Liver (tissue), 3 donors: Measurements from ENCODE around the gene CREB1.

Experiments
- CTCF ChIP-seq: fragments of 150-350 bp; IDR thresholded peaks from 2 replicates; pipeline ENCODE4 v1.5.1; 2017; ENCODE audit warnings: improper control_type of control experiment, low read depth, low read length; ENCODE audit not compliant: missing input control
- HNF4A ChIP-seq, 2 donors: conservative IDR thresholded peaks; 2 replicates each; pipeline ENCODE4 v1.6.1; 2016; ENCODE audit warnings: antibody characterized with exemption in 2 of 2, mild to moderate bottlenecking in 2 of 2
- RAD21 ChIP-seq, 2 donors: IDR thresholded peaks; 2 replicates each; pipeline ENCODE4 v1.6.1; 2016; ENCODE audit warnings: antibody characterized with exemption in 2 of 2, mild to moderate bottlenecking in 2 of 2
- SP1 ChIP-seq: IDR thresholded peaks from 2 replicates; pipeline ENCODE4 v1.6.1; 2018; ENCODE audit warnings: antibody characterized with exemption, mild to moderate bottlenecking
- donor health status: healthy.
- donor health status: healthy.

DNA sequence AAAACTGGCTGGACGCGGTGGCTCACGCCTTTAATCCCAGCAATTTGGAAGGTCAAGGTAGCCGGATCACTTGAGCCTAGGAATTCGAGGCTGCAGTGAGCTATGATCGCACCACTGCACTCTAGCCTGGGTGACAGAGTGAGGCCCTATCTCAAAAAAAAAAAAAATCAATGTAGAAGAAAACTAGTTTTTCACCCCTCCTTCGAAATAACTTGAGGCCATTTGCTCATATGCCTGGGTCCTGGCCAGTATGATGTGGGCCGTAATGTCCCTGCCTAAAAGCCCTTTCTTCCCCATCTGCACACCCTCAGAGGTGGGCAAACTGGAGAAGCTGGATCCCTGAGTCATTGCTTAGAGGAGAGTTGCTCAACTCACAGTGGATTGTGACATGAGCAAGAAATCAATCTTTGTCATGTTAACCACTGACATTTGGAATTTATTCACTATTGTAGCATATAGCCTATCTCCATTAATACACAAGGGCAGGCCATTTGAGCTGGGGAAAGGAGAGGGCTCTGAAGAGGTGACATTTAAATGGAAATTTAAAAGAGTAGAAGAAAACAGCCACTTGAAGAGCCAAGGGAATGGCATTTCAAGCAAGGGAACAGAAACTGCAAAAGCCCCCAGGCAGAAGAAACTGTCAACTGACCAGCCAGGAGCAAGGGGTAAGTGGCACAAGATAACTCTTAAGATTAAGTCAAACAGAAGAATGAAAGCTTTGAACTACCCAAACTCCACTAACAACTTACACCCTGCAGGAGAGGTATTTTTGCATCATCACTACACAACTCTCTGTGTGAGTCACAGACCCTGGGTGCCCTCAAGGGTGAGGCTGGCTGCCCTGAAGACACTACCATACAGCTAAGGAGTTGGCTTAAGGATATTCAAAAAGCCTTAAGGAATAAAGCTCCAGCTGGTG is 103.1 kb downstream of the CREB1 start:
- TF ChIP-seq RAD21 (IDR thresholded peaks at IDR 0.05) (peak in 1 of 2 donors; percentile 19), CTCF (no peak), HNF4A (conservative IDR thresholded peaks at IDR 0.05) (peak; percentile 47 to 61), SP1 (peak; percentile 31)
